IMR-90 (cell line): Measurements from ENCODE around the gene PIK3C3. TPM values are rescaled to one million over a fixed set of nuclear protein-coding genes. Genes with fewer than 3 reads are reported as not detected.
A peak's percentile ranks its signal among the peaks of the same experiment; 100 is the strongest.

ENCODE experiments used
- ATAC-seq: fragments of 200-7000 bp; cut with Tn5 transposase; 2 replicates; pipeline ENCODE4 v1.9.1; 2020; ENCODE audit warnings: low read depth, mild to moderate bottlenecking, moderate library complexity
- BruUV-seq: library from RNA; stranded (reverse); fragments of 400-500 nt; replicated peaks from 2 replicates; lab custom pipeline; 2021; lab: Mats Ljungman, UMichigan
- CTCF ChIA-PET: fragments of 300-600 bp; formaldehyde crosslinking; extraction: SDS; loops from one replicate; lab custom pipeline; 2021; ENCODE audit warnings: antibody characterized with exemption; lab: Yijun Ruan, JAX
- POLR2A ChIA-PET: fragments of 300-600 bp; sonication (Branson Sonifier 250); formaldehyde crosslinking; loops from one replicate; lab custom pipeline; 2022; ENCODE audit warnings: antibody characterized with exemption; ENCODE audit not compliant: unreplicated experiment; lab: Charles Lee
- DNase-seq: peaks from one replicate; pipeline ENCODE4 v3.0.0; 2013
- H2AFZ ChIP-seq: replicated peaks from 2 replicates; pipeline ENCODE3; 2013; ENCODE audit warnings: low read length, mild to moderate bottlenecking; ENCODE audit not compliant: poor library complexity
- H2AK5ac ChIP-seq: 2 replicates; pipeline ENCODE4 v1.6.1; 2013; ENCODE audit warnings: low read depth, low read length, inconsistent platforms
- H2AK9ac ChIP-seq: replicated peaks from 2 replicates; pipeline ENCODE3; 2013; ENCODE audit warnings: mild to moderate bottlenecking, low read depth, low read length, moderate library complexity; ENCODE audit not compliant: poor library complexity
- H2BK120ac ChIP-seq: 2 replicates; pipeline ENCODE4 v1.6.1; 2013; ENCODE audit warnings: low read depth, low read length, inconsistent platforms
- H2BK15ac ChIP-seq: 3 replicates; pipeline ENCODE4 v1.6.1; 2013; ENCODE audit warnings: low read depth, low read length, inconsistent platforms
- H2BK20ac ChIP-seq: 2 replicates; pipeline ENCODE4 v1.6.1; 2013; ENCODE audit warnings: low read depth, mild to moderate bottlenecking, inconsistent platforms, low read length, moderate library complexity
- H2BK5ac ChIP-seq: 2 replicates; pipeline ENCODE4 v1.6.1; 2013; ENCODE audit warnings: mild to moderate bottlenecking, low read depth, low read length, inconsistent platforms; ENCODE audit not compliant: poor library complexity, severe bottlenecking
- H3K14ac ChIP-seq: replicated peaks from 2 replicates; pipeline ENCODE4 v1.6.1; 2013; ENCODE audit warnings: low read depth, low read length, inconsistent platforms
- H3K18ac ChIP-seq: 2 replicates; pipeline ENCODE4 v1.6.1; 2013; ENCODE audit warnings: low read depth, low read length, control low read depth
- H3K23ac ChIP-seq: 2 replicates; pipeline ENCODE4 v1.6.1; 2013; ENCODE audit warnings: low read depth, low read length, inconsistent platforms
- H3K27ac ChIP-seq: 2 replicates; pipeline ENCODE4 v1.5.1; 2013; ENCODE audit warnings: mild to moderate bottlenecking, control low read depth, low read length; ENCODE audit not compliant: insufficient read depth
- H3K27me3 ChIP-seq: 2 replicates; pipeline ENCODE4 v1.6.1; 2013; ENCODE audit warnings: low read length; ENCODE audit not compliant: control insufficient read depth, insufficient read depth
- H3K36me3 ChIP-seq: 2 replicates; pipeline ENCODE4 v1.6.1; 2013; ENCODE audit warnings: low read length, mixed read lengths; ENCODE audit not compliant: control insufficient read depth, insufficient read depth
- H3K4ac ChIP-seq: 2 replicates; pipeline ENCODE4 v1.6.1; 2013; ENCODE audit warnings: low read depth, low read length, inconsistent platforms
- H3K4me1 ChIP-seq: 2 replicates; pipeline ENCODE4 v1.6.1; 2013; ENCODE audit warnings: low read length, mixed read lengths; ENCODE audit not compliant: control insufficient read depth, insufficient read depth
- H3K4me2 ChIP-seq: 2 replicates; pipeline ENCODE4 v1.6.1; 2013; ENCODE audit warnings: low read depth, mild to moderate bottlenecking, control low read depth, low read length, moderate library complexity
- H3K4me3 ChIP-seq: 2 replicates; pipeline ENCODE4 v1.5.1; 2013; ENCODE audit warnings: low read depth, mild to moderate bottlenecking, control low read depth, low read length, moderate library complexity; ENCODE audit not compliant: insufficient read depth
- H3K56ac ChIP-seq: 2 replicates; pipeline ENCODE4 v1.6.1; 2013; ENCODE audit warnings: low read length, inconsistent platforms; ENCODE audit not compliant: insufficient read depth; ENCODE audit errors: extremely low read depth
- H3K79me1 ChIP-seq, 2 experiments: 2 replicates each; pipeline ENCODE4 v1.6.1; 2013; ENCODE audit warnings: low read length in 2 of 2, inconsistent platforms in 1 of 2, low read depth in 1 of 2
- H3K9ac ChIP-seq: 2 replicates; pipeline ENCODE4 v1.6.1; 2013; ENCODE audit warnings: low read depth, low read length, control low read depth
- H3K9me1 ChIP-seq: 2 replicates; pipeline ENCODE4 v1.6.1; 2013; ENCODE audit warnings: low read length, inconsistent platforms; ENCODE audit not compliant: insufficient read depth
- H3K9me3 ChIP-seq: 2 replicates; pipeline ENCODE4 v1.6.1; 2013; ENCODE audit warnings: low read length; ENCODE audit not compliant: control insufficient read depth, insufficient read depth
- H4K20me1 ChIP-seq: 2 replicates; pipeline ENCODE4 v1.6.1; 2013; ENCODE audit warnings: low read length, inconsistent platforms; ENCODE audit not compliant: insufficient read depth
- H4K5ac ChIP-seq: 2 replicates; pipeline ENCODE4 v1.6.1; 2013; ENCODE audit warnings: mild to moderate bottlenecking, low read depth, low read length, control low read depth
- H4K8ac ChIP-seq, 2 experiments: 2 replicates each; pipeline ENCODE4 v1.6.1; 2013; ENCODE audit warnings: low read depth in 2 of 2, low read length in 2 of 2, control low read depth in 1 of 2, inconsistent platforms in 1 of 2
- H4K91ac ChIP-seq: 2 replicates; pipeline ENCODE4 v1.6.1; 2013; ENCODE audit warnings: low read depth, low read length, inconsistent platforms; ENCODE audit not compliant: insufficient read depth
- BHLHE40 ChIP-seq: fragments of 150-350 bp; IDR thresholded peaks from 2 replicates; pipeline ENCODE4 v1.6.1; 2016; ENCODE audit warnings: mild to moderate bottlenecking, low read depth, low read length
- FOS ChIP-seq: fragments of 150-350 bp; IDR thresholded peaks from 2 replicates; pipeline ENCODE4 v1.6.1; 2016; ENCODE audit warnings: low read depth, low read length
- MXI1 ChIP-seq: IDR thresholded peaks from 2 replicates; pipeline ENCODE4 v1.6.1; 2012; ENCODE audit warnings: low read depth, mild to moderate bottlenecking, low read length, moderate library complexity, borderline replicate concordance
- RFX5 ChIP-seq: IDR thresholded peaks from 2 replicates; pipeline ENCODE4 v1.8.0; 2012; ENCODE audit warnings: low read depth, mild to moderate bottlenecking, low read length, moderate library complexity
- SMC3 ChIP-seq: fragments of 150-350 bp; IDR thresholded peaks from 2 replicates; pipeline ENCODE4 v1.6.1; 2016; ENCODE audit warnings: low read depth, mild to moderate bottlenecking, antibody characterized with exemption, low read length, moderate library complexity
- dilution Hi-C: fragments of 300-500 bp; cut with HindIII; formaldehyde crosslinking; loops from one replicate; pipeline ENCODE4 v1.14.3; 2018; ENCODE audit warnings: low sequenced_read_pairs; ENCODE audit not compliant: unreplicated experiment
- in situ Hi-C: fragments of 300-500 bp; cut with MboI; formaldehyde crosslinking; loops from 3 replicates; pipeline ENCODE4 v1.14.3; 2019; ENCODE audit warnings: low sequenced_read_pairs, inconsistent platforms, mixed read lengths
- intact Hi-C: fragments of 100-400 bp; cut with micrococcal nuclease; formaldehyde crosslinking; loops from 2 replicates; pipeline ENCODE4 v1.10.0; 2022
- polyA plus RNA-seq, 3 experiments: library from polyadenylated mRNA; depleted of rRNA; stranded (reverse); fragments of >200 nt; gene quantifications; 2 replicates each; pipeline ENCODE4 v1.2.3, GENCODE V29; 2012; ENCODE audit warnings: low replicate concordance in 1 of 3
- total RNA-seq: library from RNA; depleted of rRNA; stranded (reverse); fragments of >200 nt; gene quantifications from 2 replicates; pipeline ENCODE4 v1.2.3, GENCODE V29; 2012

The PIK3C3 gene
- total and polyA plus RNA-seq, 2 of the 4 experiments (the other 2 are of a cell fraction): 41.2 to 57.2 TPM

DNA sequence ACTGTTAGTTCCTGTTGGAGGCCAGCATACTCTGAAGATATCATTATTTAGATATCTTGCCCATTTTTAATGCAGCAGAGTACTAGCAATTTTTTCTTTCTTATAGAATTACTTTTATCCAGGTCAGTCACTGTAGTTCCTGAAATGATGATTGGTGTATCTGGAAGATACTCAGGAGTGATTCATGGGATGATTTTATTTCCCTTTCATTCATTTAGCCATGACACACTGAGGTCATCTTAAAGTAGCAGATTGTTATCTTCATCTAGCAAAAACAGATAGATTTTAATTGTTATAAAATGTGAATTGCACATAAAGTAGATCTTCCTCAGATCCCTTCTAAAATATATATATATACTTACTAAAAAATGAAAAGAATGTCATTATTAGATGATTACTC lies 109.1 kb downstream of the PIK3C3 start:
- H3K36me3 ChIP-seq: peaks cover 4% of the 10 kb centered on the region
- dilution Hi-C loops: no loop called here
- H3K4ac ChIP-seq: no peak overlapping the region

More for the DNA sequence above, 109.1 kb downstream of the PIK3C3 start:
- H3K18ac ChIP-seq: no peak overlapping the region
- no peak overlapping the region for H3K9ac ChIP-seq
- no peak overlapping the region for H2BK5ac ChIP-seq
- H2BK20ac ChIP-seq: no peak overlapping the region
- no peaks in the 10 kb centered on the region for H3K79me1 ChIP-seq
- H2BK120ac ChIP-seq: no peak overlapping the region
- no peaks in the 10 kb centered on the region for H4K20me1 ChIP-seq
- ATAC-seq (no peak), DNase-seq (peak; percentile 2)
- no peak overlapping the region for H2AK5ac ChIP-seq
- H4K8ac ChIP-seq: no peak overlapping the region
- no peak overlapping the region for H3K4me2 ChIP-seq
- H2AK9ac ChIP-seq: no peak overlapping the region
- no peaks in the 10 kb centered on the region for H3K27me3 ChIP-seq
- ChIA-PET POLR2A (no interaction called here), CTCF (no interaction called here)
- no peak for TF ChIP-seq RFX5
- no peak for TF ChIP-seq FOS
- no peak for TF ChIP-seq MXI1
- no peak for TF ChIP-seq BHLHE40
- TF ChIP-seq SMC3: no peak
- H3K27ac ChIP-seq: no peak overlapping the region
- H3K4me1 ChIP-seq: no peaks in the 10 kb centered on the region
- no TSS peak for BruUV-seq
- in situ Hi-C loops (no loop called here), intact Hi-C loops (no loop called here)
- no peak overlapping the region for H4K91ac ChIP-seq
- no peak overlapping the region for H3K23ac ChIP-seq
- no peaks in the 10 kb centered on the region for H3K9me3 ChIP-seq
- no peaks in the 10 kb centered on the region for H3K9me1 ChIP-seq
- no peak overlapping the region for H3K56ac ChIP-seq
- no peak overlapping the region for H2BK15ac ChIP-seq
- no peak overlapping the region for H3K14ac ChIP-seq
- H3K4me3 ChIP-seq: no peak overlapping the region
- H4K5ac ChIP-seq: no peak overlapping the region
- H2AFZ ChIP-seq: no peak overlapping the region
